HG03175 (cell line): ENCODE measurements around the gene SIX4.

Source experiments
- ATAC-seq: cut with Tn5 transposase; IDR thresholded peaks from one replicate; pipeline ENCODE4 v1.9.1; 2021; ENCODE audit warnings: mild to moderate bottlenecking, moderate library complexity; ENCODE audit not compliant: unreplicated experiment

SIX4 gene

DNA sequence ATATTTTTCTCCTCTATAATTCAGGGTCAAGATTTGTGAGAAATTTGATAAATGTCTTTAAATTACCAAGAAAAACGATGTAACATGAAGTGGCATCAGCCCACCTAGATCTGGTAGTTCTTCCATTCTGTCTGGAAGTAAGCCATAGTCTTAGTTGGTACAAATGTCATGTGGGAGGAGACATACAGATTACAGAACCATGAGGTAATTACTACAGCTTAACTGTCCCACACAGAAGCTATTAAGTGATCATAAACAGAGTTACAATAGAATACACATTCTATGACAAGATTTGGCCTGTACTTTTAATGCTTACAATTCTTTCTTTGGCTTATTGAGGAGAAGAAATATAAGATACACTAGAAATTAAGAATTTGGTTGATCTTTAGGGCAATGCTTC is 61.2 kb downstream of the SIX4 start:
- no peak for ATAC-seq

DNA sequence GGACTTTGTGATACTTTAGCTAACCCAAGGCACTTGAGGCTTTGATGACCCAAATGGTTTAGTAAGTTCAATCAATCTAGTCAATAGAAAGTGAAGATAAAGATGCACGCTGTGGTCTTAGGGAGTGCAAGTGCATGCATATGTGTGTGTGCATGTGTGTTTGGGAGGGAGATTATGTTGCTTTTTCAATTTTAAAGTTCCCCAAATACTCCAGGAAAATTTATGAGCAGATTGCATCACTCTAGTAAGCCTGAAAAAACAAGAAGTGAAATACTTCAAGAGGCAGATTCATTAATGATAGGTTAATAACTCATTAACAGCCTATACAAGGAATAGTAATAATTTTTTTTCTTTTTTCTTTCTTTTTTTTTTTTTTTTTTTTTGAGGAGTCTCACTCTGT is 62.4 kb downstream of the SIX4 start:
- ATAC-seq, result no peak
